GM12801 (cell line): Measurements from ENCODE around the gene SH3BGR.

Experiments used
- TF ChIP-seq, protein P1 (sequence below): IDR thresholded peaks from one replicate; pipeline ENCODE4 v1.5.1; 2011; ENCODE audit warnings: control low read depth; ENCODE audit not compliant: insufficient read length; ENCODE audit errors: extremely low read depth

The SH3BGR gene

DNA sequence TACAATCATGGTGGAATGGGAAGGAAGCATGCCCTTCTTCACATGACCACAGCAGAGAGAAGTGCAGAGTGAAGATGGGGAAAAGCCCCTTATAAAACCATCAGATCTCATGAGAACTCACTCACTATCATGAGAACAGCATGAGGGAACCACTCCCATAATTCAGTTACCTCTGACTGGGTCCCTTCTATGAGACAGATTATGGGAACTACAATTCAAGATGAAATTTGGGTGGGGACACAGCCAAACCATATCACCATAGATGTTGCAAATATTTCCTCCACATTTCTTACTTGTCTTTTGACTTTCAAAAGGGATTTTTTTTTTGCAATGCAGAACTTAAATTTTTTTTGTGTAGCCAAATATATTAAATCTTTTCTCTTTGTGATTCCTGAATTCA is 14.8 kb downstream of the SH3BGR start:
- TF ChIP-seq, protein P1, sequence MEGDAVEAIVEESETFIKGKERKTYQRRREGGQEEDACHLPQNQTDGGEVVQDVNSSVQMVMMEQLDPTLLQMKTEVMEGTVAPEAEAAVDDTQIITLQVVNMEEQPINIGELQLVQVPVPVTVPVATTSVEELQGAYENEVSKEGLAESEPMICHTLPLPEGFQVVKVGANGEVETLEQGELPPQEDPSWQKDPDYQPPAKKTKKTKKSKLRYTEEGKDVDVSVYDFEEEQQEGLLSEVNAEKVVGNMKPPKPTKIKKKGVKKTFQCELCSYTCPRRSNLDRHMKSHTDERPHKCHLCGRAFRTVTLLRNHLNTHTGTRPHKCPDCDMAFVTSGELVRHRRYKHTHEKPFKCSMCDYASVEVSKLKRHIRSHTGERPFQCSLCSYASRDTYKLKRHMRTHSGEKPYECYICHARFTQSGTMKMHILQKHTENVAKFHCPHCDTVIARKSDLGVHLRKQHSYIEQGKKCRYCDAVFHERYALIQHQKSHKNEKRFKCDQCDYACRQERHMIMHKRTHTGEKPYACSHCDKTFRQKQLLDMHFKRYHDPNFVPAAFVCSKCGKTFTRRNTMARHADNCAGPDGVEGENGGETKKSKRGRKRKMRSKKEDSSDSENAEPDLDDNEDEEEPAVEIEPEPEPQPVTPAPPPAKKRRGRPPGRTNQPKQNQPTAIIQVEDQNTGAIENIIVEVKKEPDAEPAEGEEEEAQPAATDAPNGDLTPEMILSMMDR, result no peak

DNA sequence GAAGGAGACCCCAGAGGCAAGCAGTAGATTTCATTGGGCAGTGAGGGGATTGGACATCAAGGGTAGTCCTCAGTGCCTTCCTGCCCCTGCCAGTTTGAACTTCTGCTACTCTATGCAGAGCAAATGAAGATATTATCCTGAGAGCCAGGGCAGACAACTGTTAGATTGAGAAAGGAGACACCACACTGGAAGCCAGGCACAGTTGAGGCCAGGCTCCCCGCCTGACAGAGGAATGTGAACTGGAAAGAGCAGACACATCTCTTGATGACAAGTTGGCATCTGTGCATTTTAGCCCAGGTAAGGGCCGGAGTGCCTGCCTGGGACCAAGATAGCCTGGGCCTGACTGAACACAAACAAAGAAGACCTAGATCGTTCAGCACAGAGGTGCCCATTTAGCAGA is 16.0 kb downstream of the SH3BGR start:
- TF ChIP-seq, protein P1, result no peak

DNA sequence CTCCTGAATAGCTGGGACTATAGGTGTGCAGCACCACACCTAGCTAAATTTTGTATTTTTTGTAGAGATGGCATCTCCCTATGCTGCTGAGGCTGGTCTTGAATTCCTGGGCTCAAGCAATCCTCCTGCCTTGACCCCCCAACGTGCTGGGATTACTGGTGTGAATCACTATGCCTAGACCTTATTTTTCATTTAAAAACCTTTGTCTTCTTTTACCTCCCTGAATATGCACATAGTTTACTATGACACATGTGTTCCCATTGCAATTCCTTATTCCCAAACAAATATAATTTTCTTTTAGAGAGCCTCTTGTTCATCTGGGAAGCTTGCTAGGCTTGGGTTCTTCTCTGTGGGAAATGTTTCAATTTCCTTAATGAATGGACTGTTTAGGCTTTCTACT is 16.8 kb downstream of the SH3BGR start:
- TF ChIP-seq, protein P1, result no peak

DNA sequence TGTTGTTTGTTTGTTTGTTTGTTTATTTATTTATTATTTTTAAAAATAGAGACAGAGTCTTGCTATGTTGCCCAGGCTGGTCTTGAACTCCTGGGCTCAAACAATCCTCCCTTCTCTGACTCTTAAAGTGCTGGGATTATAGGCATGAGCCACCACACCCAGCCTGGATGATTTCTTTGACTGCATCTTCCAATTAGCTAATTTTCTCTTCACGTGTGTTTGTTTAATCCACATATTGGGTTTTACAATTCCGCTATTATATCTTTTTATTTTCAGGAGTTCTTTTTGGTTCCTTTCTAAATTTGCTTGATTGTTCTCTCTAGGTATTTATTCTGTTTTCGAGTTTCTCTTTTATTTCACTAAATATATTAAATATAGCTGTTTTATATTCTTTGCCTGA is 19.8 kb downstream of the SH3BGR start:
- TF ChIP-seq, protein P1, result no peak

DNA sequence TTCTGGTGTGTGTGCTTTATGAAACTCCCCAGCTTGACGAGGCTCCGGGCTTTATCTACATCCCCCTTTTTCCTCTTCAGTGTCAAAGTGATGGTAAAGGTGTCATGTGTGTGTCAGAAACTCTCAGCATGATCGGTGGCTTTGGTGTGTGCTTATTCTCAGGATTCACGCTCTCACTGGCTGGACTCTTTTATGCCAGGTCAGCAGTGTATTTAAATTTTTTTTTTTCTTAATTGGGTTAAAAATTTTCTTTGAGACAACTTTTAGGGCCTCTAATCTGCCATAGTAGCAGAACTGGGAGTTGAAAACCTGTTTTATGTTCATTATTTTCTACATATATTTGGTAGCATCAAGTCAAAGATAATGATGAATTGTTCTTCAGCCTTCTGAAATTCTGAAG is 21.0 kb downstream of the SH3BGR start:
- TF ChIP-seq, protein P1, result no peak

DNA sequence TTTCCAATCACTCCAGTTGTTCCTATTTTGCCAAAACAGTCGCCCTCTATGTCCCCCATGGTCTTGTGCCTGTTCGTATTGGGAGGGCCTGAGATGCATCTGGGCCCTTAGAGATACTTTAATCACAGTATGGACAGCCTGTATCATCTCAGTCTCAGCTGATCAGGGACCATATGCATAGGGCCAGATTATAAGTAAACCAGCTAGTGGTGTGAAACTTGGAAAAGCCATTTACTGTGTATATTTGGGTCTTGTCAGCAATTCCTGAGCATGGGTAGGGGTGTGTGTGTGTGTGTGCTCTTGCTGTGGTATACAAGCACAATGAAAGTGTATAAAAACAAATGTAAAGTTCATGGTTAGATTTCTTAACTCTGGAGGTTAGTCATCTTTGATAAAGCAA is 22.8 kb downstream of the SH3BGR start:
- TF ChIP-seq, protein P1, result no peak

DNA sequence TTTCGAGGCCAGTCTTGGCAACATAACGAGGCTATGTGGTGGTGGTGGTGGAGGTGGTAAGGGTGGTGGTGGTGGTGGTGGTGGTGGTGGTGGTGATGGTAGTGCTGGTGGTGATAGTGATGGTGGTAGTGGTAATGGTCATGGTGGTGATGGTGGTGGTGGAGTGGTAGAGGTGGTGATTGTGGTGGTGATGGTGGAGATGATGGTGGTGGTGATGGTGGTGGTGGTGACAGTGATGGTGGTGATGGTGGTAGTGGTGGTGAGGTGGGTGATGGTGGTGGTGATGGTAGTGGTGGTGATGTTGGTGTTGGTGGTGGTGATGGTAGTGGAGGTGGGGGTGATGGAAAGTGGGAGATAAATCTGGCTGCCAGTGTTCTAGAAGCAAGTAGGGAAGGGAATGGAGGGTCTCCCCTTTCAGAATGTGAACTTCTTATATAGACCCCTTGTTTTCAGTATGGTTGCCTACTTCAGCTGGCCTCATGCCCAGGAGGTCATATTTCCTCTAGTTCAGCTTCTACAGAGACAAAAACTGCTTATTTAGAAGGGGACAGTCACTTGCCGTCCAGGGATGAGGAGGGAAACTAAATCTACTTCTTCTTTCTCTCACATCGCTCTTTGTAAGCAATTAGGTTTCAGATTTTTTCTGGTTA is 27.5 kb downstream of the SH3BGR start:
- TF ChIP-seq, protein P1, result no peak
